CD4-positive, alpha-beta T cell treated with Interleukin-15 for 4 hours (primary cell): Measurements from ENCODE around the gene MGST2.
"Not testable (repeated sequence)": the region's sequence is repeated elsewhere in the genome, so short reads cannot be mapped to it uniquely, and the experiment has no call there.

Experiments
- DNase-seq: peaks from one replicate; pipeline ENCODE4 v3.0.0-alpha.2; 2020; ENCODE audit warnings: low spot score

MGST2 gene

GRCh38 chr4:139669890-139670289, 4.3 kb downstream of the MGST2 start:
- DNase-seq, result no peak

GRCh38 chr4:139670775-139671174, 5.2 kb downstream of the MGST2 start:
- DNase-seq, result no peak

GRCh38 chr4:139672215-139672614, 6.6 kb downstream of the MGST2 start:
- DNase-seq, result no peak

- no peak for DNase-seq
Measured at GRCh38 chr4:139672732-139673131, 7.1 kb downstream of the MGST2 start.

- no peak for DNase-seq
Measured at GRCh38 chr4:139674875-139675550, 9.4 kb downstream of the MGST2 start.

GRCh38 chr4:139675651-139676050, 10.0 kb downstream of the MGST2 start:
- DNase-seq, result no peak

GRCh38 chr4:139676365-139676764, 10.7 kb downstream of the MGST2 start:
- DNase-seq, result no peak

GRCh38 chr4:139676913-139677585, 11.4 kb downstream of the MGST2 start:
- no peak for DNase-seq

- no peak for DNase-seq
Measured at GRCh38 chr4:139682309-139682708, 16.7 kb downstream of the MGST2 start.

- DNase-seq, result no peak
Measured at GRCh38 chr4:139682741-139683151, 17.1 kb downstream of the MGST2 start.

- no peak for DNase-seq
Measured at GRCh38 chr4:139684351-139684750, 18.7 kb downstream of the MGST2 start.

GRCh38 chr4:139685180-139685579, 19.6 kb downstream of the MGST2 start:
- no peak for DNase-seq

- DNase-seq, result no peak
Measured at GRCh38 chr4:139686130-139686529, 20.5 kb downstream of the MGST2 start.

- no peak for DNase-seq
Measured at GRCh38 chr4:139686988-139687387, 21.4 kb downstream of the MGST2 start.

GRCh38 chr4:139689093-139689722, 23.6 kb downstream of the MGST2 start:
- no peak for DNase-seq

- no peak for DNase-seq
Measured at GRCh38 chr4:139690419-139690818, 24.8 kb downstream of the MGST2 start.

GRCh38 chr4:139692309-139693012, 26.8 kb downstream of the MGST2 start:
- no peak for DNase-seq

GRCh38 chr4:139694522-139695107, 29.0 kb downstream of the MGST2 start:
- no peak for DNase-seq

- no peak for DNase-seq
Measured at GRCh38 chr4:139696491-139696890, 30.9 kb downstream of the MGST2 start.

GRCh38 chr4:139698167-139698925, 32.7 kb downstream of the MGST2 start:
- not testable (repeated sequence) for DNase-seq

- DNase-seq, result no peak
Measured at GRCh38 chr4:139700568-139700967, 34.9 kb downstream of the MGST2 start.
